Endodermal cell (in vitro differentiated cells): ENCODE results near the gene IFT122. TPM values are rescaled to one million over a fixed set of nuclear protein-coding genes. Genes with fewer than 3 reads are reported as not detected.

Experiments
- DNase-seq: peaks from one replicate; pipeline ENCODE4 v3.0.0-alpha.2; 2017
- H3K27ac ChIP-seq: 2 replicates; pipeline ENCODE4 v1.5.1; 2013; ENCODE audit warnings: mild to moderate bottlenecking, low read depth, low read length, moderate library complexity
- H3K27me3 ChIP-seq: 2 replicates; pipeline ENCODE4 v1.6.1; 2013; ENCODE audit warnings: mild to moderate bottlenecking, low read length, moderate library complexity; ENCODE audit not compliant: insufficient read depth, control insufficient read depth, poor library complexity, severe bottlenecking
- H3K36me3 ChIP-seq: 2 replicates; pipeline ENCODE4 v1.7.0; 2013; ENCODE audit warnings: mild to moderate bottlenecking, low read length, moderate library complexity; ENCODE audit not compliant: control insufficient read depth, insufficient read depth
- H3K4me1 ChIP-seq: one replicate; pipeline ENCODE4 v1.7.0; 2013; ENCODE audit warnings: low read length; ENCODE audit not compliant: control insufficient read depth, insufficient read depth
- H3K4me3 ChIP-seq: 2 replicates; pipeline ENCODE4 v1.5.1; 2013; ENCODE audit warnings: mild to moderate bottlenecking, low read length, moderate library complexity
- H3K9ac ChIP-seq: 2 replicates; pipeline ENCODE4 v1.6.1; 2013; ENCODE audit warnings: mild to moderate bottlenecking, low read length, moderate library complexity; ENCODE audit not compliant: poor library complexity, severe bottlenecking; ENCODE audit errors: extremely low read depth
- H3K9me3 ChIP-seq: 2 replicates; pipeline ENCODE4 v1.6.1; 2013; ENCODE audit warnings: mild to moderate bottlenecking, low read length, moderate library complexity; ENCODE audit not compliant: control insufficient read depth
- H3K27ac Mint-ChIP-seq: 2 replicates; pipeline ENCODE4 v1.8.0; 2020; ENCODE audit warnings: mixed read lengths
- H3K27me3 Mint-ChIP-seq: 2 replicates; pipeline ENCODE4 v1.8.0; 2021; ENCODE audit warnings: mild to moderate bottlenecking, mixed read lengths; ENCODE audit not compliant: insufficient read depth
- H3K36me3 Mint-ChIP-seq: 2 replicates; pipeline ENCODE4 v1.8.0; 2020; ENCODE audit warnings: low read depth, mixed read lengths
- H3K4me1 Mint-ChIP-seq: 2 replicates; pipeline ENCODE4 v1.8.0; 2020; ENCODE audit warnings: mixed read lengths
- H3K4me3 Mint-ChIP-seq: 2 replicates; pipeline ENCODE4 v1.8.0; 2020; ENCODE audit warnings: mild to moderate bottlenecking, moderate library complexity, mixed read lengths
- H3K9me3 Mint-ChIP-seq: 2 replicates; pipeline ENCODE4 v1.8.0; 2020; ENCODE audit warnings: mild to moderate bottlenecking, mixed read lengths
- CTCF ChIP-seq: fragments of 200-600 bp; sonication (generic); conservative IDR thresholded peaks from 2 replicates; pipeline ENCODE4 v1.5.0; 2021; ENCODE audit warnings: antibody characterized with exemption, mild to moderate bottlenecking
- WGBS, 2 experiments: methylation state at CpG; one replicate each; pipeline versions ENCODE4 v1.1.5 to v1.1.7; 2013; ENCODE audit warnings: missing lambda C conversion rate in 2 of 2, mixed read lengths in 1 of 2; ENCODE audit not compliant: insufficient coverage in 1 of 2, insufficient read length in 1 of 2; 5-methylcytosine and 5-hydroxymethylcytosine counted together
- total RNA-seq, 2 donors: library from RNA; stranded (reverse); fragmentation: NEBNext Ultra II Directional in 1 of 2; extraction: Animal tissue kit (Norgen Biotek cat#: 25700) in 1 of 2; gene quantifications; 2 replicates in 1 of 2; 3 replicates in 1 of 2; pipeline ENCODE4 v1.2.1, GENCODE V29; 2021

Gene IFT122
- total RNA-seq, 2 donors from 2014 or later: 36.0 to 46.6 TPM

- Mint-ChIP-seq H3K27me3 (no peaks in the 10 kb centered on the region), H3K27ac (no peak overlapping the region), H3K4me3 (no peak overlapping the region), H3K4me1 (no peaks in the 10 kb centered on the region), H3K9me3 (no peaks in the 10 kb centered on the region), H3K36me3 (peaks cover 47% of the 10 kb centered on the region)
- Histone ChIP-seq H3K4me1 (peaks cover 3% of the 10 kb centered on the region), H3K9ac (no peak overlapping the region), H3K36me3 (peaks cover 49% of the 10 kb centered on the region), H3K9me3 (no peaks in the 10 kb centered on the region), H3K27me3 (no peaks in the 10 kb centered on the region), H3K4me3 (no peak overlapping the region), H3K27ac (no peak overlapping the region)
- DNase-seq: no peak
- TF ChIP-seq CTCF: no peak
- 96 to 98% methylated on average over 3 to 5 of the region's 5 CpGs for WGBS, 2 experiments
Measured at GRCh38 chr3:129504471-129505100, 64.6 kb downstream of the IFT122 start.

DNA sequence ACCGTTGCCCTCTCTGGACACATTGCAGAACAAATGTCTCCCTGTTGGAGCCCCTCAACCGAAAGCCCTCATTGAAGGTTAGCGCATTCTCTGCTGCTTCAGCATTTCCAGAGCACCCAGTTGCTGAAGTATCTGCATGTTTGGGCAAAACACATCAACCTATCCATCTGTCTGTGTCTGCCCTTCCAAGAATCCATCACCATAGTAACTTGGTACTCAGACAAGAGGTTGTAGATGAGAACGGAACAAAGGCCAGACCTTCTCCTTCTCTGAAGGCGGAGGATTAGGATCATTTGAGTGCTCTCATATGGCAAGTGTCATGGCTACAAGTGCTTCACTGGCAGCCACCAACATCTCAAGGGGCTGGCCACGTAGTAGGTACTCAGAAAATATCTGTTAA lies 65.3 kb downstream of the IFT122 start:
- Histone ChIP-seq H3K4me3 (no peak overlapping the region), H3K9me3 (no peaks in the 10 kb centered on the region), H3K36me3 (peaks cover 46% of the 10 kb centered on the region), H3K9ac (no peak overlapping the region), H3K27me3 (no peaks in the 10 kb centered on the region), H3K4me1 (peaks cover 3% of the 10 kb centered on the region), H3K27ac (no peak overlapping the region)
- 93% methylated on average over 5 to 6 of the region's 6 CpGs for WGBS, 2 experiments
- no peak overlapping the region for H3K4me3 Mint-ChIP-seq
- H3K27ac Mint-ChIP-seq: no peak overlapping the region
- DNase-seq: no peak
- no peaks in the 10 kb centered on the region for H3K9me3 Mint-ChIP-seq
- TF ChIP-seq CTCF: no peak
- H3K36me3 Mint-ChIP-seq: peaks cover 43% of the 10 kb centered on the region
- no peaks in the 10 kb centered on the region for H3K4me1 Mint-ChIP-seq
- H3K27me3 Mint-ChIP-seq: no peaks in the 10 kb centered on the region

DNA sequence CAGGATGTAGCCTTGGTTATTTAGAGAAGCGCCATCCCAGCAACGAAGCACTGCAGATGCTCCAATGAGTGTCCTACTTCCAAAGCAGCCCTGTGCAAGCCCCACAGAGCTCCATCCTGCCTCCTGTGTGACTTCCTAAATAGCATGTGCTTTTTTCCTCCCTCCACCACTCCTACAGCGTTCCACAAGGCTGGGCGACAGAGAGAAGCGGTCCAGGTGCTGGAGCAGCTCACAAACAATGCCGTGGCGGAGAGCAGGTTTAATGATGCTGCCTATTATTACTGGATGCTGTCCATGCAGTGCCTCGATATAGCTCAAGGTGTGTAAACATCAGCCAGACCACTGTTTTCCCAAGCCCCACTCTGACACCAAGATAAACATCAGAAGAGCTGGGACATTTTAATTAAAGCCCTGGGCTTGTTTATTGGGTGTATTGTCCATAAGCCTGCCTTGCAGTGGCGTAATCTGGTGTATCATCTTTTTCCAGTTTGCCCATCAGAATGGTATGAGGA lies 66.3 kb downstream of the IFT122 start:
- 94 to 97% methylated on average over 8 to 9 of the region's 9 CpGs for WGBS, 2 experiments
- Histone ChIP-seq H3K9ac (no peak overlapping the region), H3K9me3 (no peaks in the 10 kb centered on the region), H3K27me3 (no peaks in the 10 kb centered on the region), H3K4me3 (no peak overlapping the region), H3K36me3 (peaks cover 42% of the 10 kb centered on the region), H3K4me1 (peaks cover 3% of the 10 kb centered on the region), H3K27ac (no peak overlapping the region)
- H3K4me1 Mint-ChIP-seq: no peaks in the 10 kb centered on the region
- no peak for TF ChIP-seq CTCF
- DNase-seq: no peak
- no peaks in the 10 kb centered on the region for H3K9me3 Mint-ChIP-seq
- no peak overlapping the region for H3K4me3 Mint-ChIP-seq
- no peaks in the 10 kb centered on the region for H3K27me3 Mint-ChIP-seq
- H3K36me3 Mint-ChIP-seq: peaks cover 35% of the 10 kb centered on the region
- no peak overlapping the region for H3K27ac Mint-ChIP-seq
